Progenitor cell of endocrine pancreas (in vitro differentiated cells): ENCODE data around the gene B4GALT7. TPM values are rescaled to one million over a fixed set of nuclear protein-coding genes. Genes with fewer than 3 reads are reported as not detected.
A peak's percentile ranks its signal among the peaks of the same experiment; 100 is the strongest.

Experiments
- DNase-seq: peaks from one replicate; pipeline ENCODE4 v3.0.0; 2021; ENCODE audit warnings: low spot score; ENCODE audit not compliant: unreplicated experiment
- H3K27ac Mint-ChIP-seq: 2 replicates; pipeline ENCODE4 v1.8.0; 2021; ENCODE audit warnings: mild to moderate bottlenecking, moderate library complexity, mixed read lengths
- H3K27me3 Mint-ChIP-seq: 2 replicates; pipeline ENCODE4 v1.8.0; 2021; ENCODE audit warnings: mixed read lengths
- H3K36me3 Mint-ChIP-seq: 2 replicates; pipeline ENCODE4 v1.8.0; 2022; ENCODE audit warnings: mixed read lengths; ENCODE audit not compliant: insufficient read depth
- H3K4me1 Mint-ChIP-seq: 2 replicates; pipeline ENCODE4 v1.8.0; 2021; ENCODE audit warnings: low read depth, mixed read lengths
- H3K4me3 Mint-ChIP-seq: 2 replicates; pipeline ENCODE4 v1.8.0; 2021; ENCODE audit warnings: low read depth, mild to moderate bottlenecking, moderate library complexity, mixed read lengths
- H3K9me3 Mint-ChIP-seq: 2 replicates; pipeline ENCODE4 v1.8.0; 2021; ENCODE audit warnings: low read depth, mixed read lengths
- CTCF ChIP-seq: fragments of 200-600 bp; sonication (generic); IDR thresholded peaks from one replicate; pipeline ENCODE4 v1.5.0; 2021; ENCODE audit warnings: antibody characterized with exemption, mild to moderate bottlenecking; ENCODE audit not compliant: unreplicated experiment
- total RNA-seq: library from RNA; stranded (reverse); gene quantifications from 2 replicates; pipeline ENCODE4 v1.2.1, GENCODE V29; 2021

Gene B4GALT7
- total RNA-seq, 1 donor from 2014 or later, result 38.8 TPM

GRCh38 chr5:177588413-177588909 is 11.5 kb upstream of the B4GALT7 start:
- H3K27ac Mint-ChIP-seq, result peak overlapping the region; percentile 82
- peak; percentile 30 for DNase-seq
- H3K4me1 Mint-ChIP-seq, result peaks cover 32% of the 10 kb centered on the region
- no peaks in the 10 kb centered on the region for H3K36me3 Mint-ChIP-seq
- peak overlapping the region; percentile 45 for H3K4me3 Mint-ChIP-seq
- peaks cover 26% of the 10 kb centered on the region for H3K27me3 Mint-ChIP-seq
- no peaks in the 10 kb centered on the region for H3K9me3 Mint-ChIP-seq
- TF ChIP-seq CTCF, result peak; percentile 10

GRCh38 chr5:177590406-177590805 is 9.5 kb upstream of the B4GALT7 start:
- H3K27ac Mint-ChIP-seq, result no peak overlapping the region
- DNase-seq, result no peak
- H3K4me3 Mint-ChIP-seq, result peak overlapping the region; percentile 2
- peaks cover 10% of the 10 kb centered on the region for H3K27me3 Mint-ChIP-seq
- no peaks in the 10 kb centered on the region for H3K36me3 Mint-ChIP-seq
- peaks cover 33% of the 10 kb centered on the region for H3K4me1 Mint-ChIP-seq
- TF ChIP-seq CTCF, result no peak
- H3K9me3 Mint-ChIP-seq, result no peaks in the 10 kb centered on the region

- DNase-seq, result no peak
- peak overlapping the region; percentile 96 for H3K4me3 Mint-ChIP-seq
- no peak for TF ChIP-seq CTCF
- peaks cover 3% of the 10 kb centered on the region for H3K27me3 Mint-ChIP-seq
- peaks cover 33% of the 10 kb centered on the region for H3K4me1 Mint-ChIP-seq
- H3K36me3 Mint-ChIP-seq, result peaks cover 8% of the 10 kb centered on the region
- H3K9me3 Mint-ChIP-seq, result no peaks in the 10 kb centered on the region
- peak overlapping the region; percentile 9 for H3K27ac Mint-ChIP-seq
These were observed 8.3 kb upstream of the B4GALT7 start for GRCh38 chr5:177591690-177592009.

- Mint-ChIP-seq H3K27me3 (peaks cover 3% of the 10 kb centered on the region), H3K36me3 (peaks cover 10% of the 10 kb centered on the region), H3K4me1 (peaks cover 33% of the 10 kb centered on the region), H3K4me3 (peak within 1 kb of the TSS; percentile 96), H3K9me3 (no peaks in the 10 kb centered on the region), H3K27ac (peak within 1 kb of the TSS; percentile 96)
- DNase-seq, result peak; percentile 77
- TF ChIP-seq CTCF, result no peak
These were observed 7.7 kb upstream of the B4GALT7 start, which contains the start of gene TMED9 for GRCh38 chr5:177592010-177592834. TSS of gene TMED9 (plus strand) at chr5:177592203. CDS start at chr5:177592215, 12 bp downstream.

- peaks cover 30% of the 10 kb centered on the region for H3K4me1 Mint-ChIP-seq
- H3K27me3 Mint-ChIP-seq, result peaks cover 3% of the 10 kb centered on the region
- H3K27ac Mint-ChIP-seq, result peak overlapping the region; percentile 81
- H3K36me3 Mint-ChIP-seq, result peaks cover 12% of the 10 kb centered on the region
- TF ChIP-seq CTCF, result no peak
- no peaks in the 10 kb centered on the region for H3K9me3 Mint-ChIP-seq
- no peak for DNase-seq
- peak overlapping the region; percentile 96 for H3K4me3 Mint-ChIP-seq
These were observed 7.0 kb upstream of the B4GALT7 start for GRCh38 chr5:177592905-177593304.
